DOHH2 (cell line): ENCODE data around the gene SCGB3A1.

ENCODE experiments used
- H3F3A ChIP-seq: fragments of 200-600 bp; sonication (generic), shearing (Covaris generic); 2 replicates; pipeline ENCODE4 v1.6.0; 2016; ENCODE audit warnings: antibody characterized with exemption, mild to moderate bottlenecking; ENCODE audit not compliant: control insufficient read depth, insufficient read depth
- H3K27ac ChIP-seq: fragments of 200-600 bp; sonication (generic); 2 replicates; pipeline ENCODE4 v1.5.1; 2014; ENCODE audit warnings: low read depth, mild to moderate bottlenecking, low read length, moderate library complexity
- H3K27me3 ChIP-seq: fragments of 200-600 bp; sonication (generic); 2 replicates; pipeline ENCODE4 v1.6.1; 2014; ENCODE audit warnings: mild to moderate bottlenecking, low read length, mixed read lengths; ENCODE audit not compliant: control insufficient read depth
- H3K36me3 ChIP-seq: fragments of 200-600 bp; sonication (generic); 2 replicates; pipeline ENCODE4 v1.6.1; 2014; ENCODE audit warnings: mild to moderate bottlenecking, low read length, moderate library complexity, mixed read lengths; ENCODE audit not compliant: control insufficient read depth
- H3K4me1 ChIP-seq: fragments of 200-600 bp; sonication (generic); 2 replicates; pipeline ENCODE4 v1.6.1; 2014; ENCODE audit warnings: mild to moderate bottlenecking, low read length, mixed read lengths; ENCODE audit not compliant: control insufficient read depth
- H3K4me2 ChIP-seq: fragments of 200-600 bp; sonication (generic); 2 replicates; pipeline ENCODE4 v1.6.0; 2014; ENCODE audit warnings: mild to moderate bottlenecking, low read length, moderate library complexity
- H3K4me3 ChIP-seq: fragments of 200-600 bp; sonication (generic); 2 replicates; pipeline ENCODE4 v1.5.1; 2014; ENCODE audit warnings: mild to moderate bottlenecking, low read length, mixed read lengths
- H3K79me2 ChIP-seq: fragments of 200-600 bp; sonication (generic); 2 replicates; pipeline ENCODE4 v1.6.1; 2014; ENCODE audit warnings: mild to moderate bottlenecking, low read length, mixed read lengths; ENCODE audit not compliant: control insufficient read depth
- H3K9me2 ChIP-seq: fragments of 200-600 bp; sonication (generic); replicated peaks from 2 replicates; pipeline ENCODE4 v1.6.1; 2014; ENCODE audit warnings: mild to moderate bottlenecking, low read length, mixed read lengths; ENCODE audit not compliant: control insufficient read depth
- H3K9me3 ChIP-seq: fragments of 200-600 bp; sonication (generic); 2 replicates; pipeline ENCODE4 v1.6.1; 2014; ENCODE audit warnings: antibody characterized with exemption, low read length, mixed read lengths; ENCODE audit not compliant: control insufficient read depth, insufficient read depth
- H4K20me1 ChIP-seq: fragments of 200-600 bp; sonication (generic); 2 replicates; pipeline ENCODE4 v1.6.0; 2014; ENCODE audit warnings: low read depth, mild to moderate bottlenecking, antibody characterized with exemption, low read length, moderate library complexity; ENCODE audit not compliant: control insufficient read depth, insufficient read depth
- CTCF ChIP-seq: fragments of 200-600 bp; sonication (generic); IDR thresholded peaks from one replicate; pipeline ENCODE4 v1.5.1; 2014; ENCODE audit warnings: antibody characterized with exemption, mild to moderate bottlenecking, low read depth, low read length; ENCODE audit not compliant: poor library complexity, severe bottlenecking
- EZH2phosphoT487 ChIP-seq: fragments of 200-600 bp; sonication (generic); IDR thresholded peaks from 2 replicates; pipeline ENCODE4 v1.6.1; 2017; ENCODE audit warnings: borderline replicate concordance, mild to moderate bottlenecking, antibody characterized with exemption, low read length, moderate library complexity, mixed read lengths

Gene SCGB3A1

GRCh38 chr5:180628827-180629750, 37.8 kb upstream of the SCGB3A1 start:
- Histone ChIP-seq H3K36me3 (no peaks in the 10 kb centered on the region), H3K9me3 (no peaks in the 10 kb centered on the region), H3K4me3 (no peak overlapping the region), H3K9me2 (no peaks in the 10 kb centered on the region), H3K27me3 (no peaks in the 10 kb centered on the region), H3K4me2 (no peak overlapping the region), H3K4me1 (no peaks in the 10 kb centered on the region), H4K20me1 (no peaks in the 10 kb centered on the region), H3K79me2 (no peaks in the 10 kb centered on the region), H3F3A (no peaks in the 10 kb centered on the region), H3K27ac (no peak overlapping the region)
- TF ChIP-seq CTCF (no peak), EZH2phosphoT487 (no peak)

GRCh38 chr5:180628211-180628610, 36.9 kb upstream of the SCGB3A1 start:
- no peaks in the 10 kb centered on the region for H4K20me1 ChIP-seq
- H3K9me3 ChIP-seq: no peaks in the 10 kb centered on the region
- no peak overlapping the region for H3K27ac ChIP-seq
- no peak overlapping the region for H3K4me3 ChIP-seq
- H3K36me3 ChIP-seq: no peaks in the 10 kb centered on the region
- H3K4me2 ChIP-seq: no peak overlapping the region
- no peaks in the 10 kb centered on the region for H3K9me2 ChIP-seq
- H3F3A ChIP-seq: no peaks in the 10 kb centered on the region
- no peaks in the 10 kb centered on the region for H3K79me2 ChIP-seq
- TF ChIP-seq EZH2phosphoT487 (no peak), CTCF (no peak)
- H3K4me1 ChIP-seq: peaks cover 6% of the 10 kb centered on the region
- no peaks in the 10 kb centered on the region for H3K27me3 ChIP-seq

GRCh38 chr5:180627386-180628120, 36.3 kb upstream of the SCGB3A1 start:
- TF ChIP-seq CTCF (no peak), EZH2phosphoT487 (no peak)
- H3K27me3 ChIP-seq: no peaks in the 10 kb centered on the region

More at GRCh38 chr5:180627386-180628120, 36.3 kb upstream of the SCGB3A1 start:
- Histone ChIP-seq H3F3A (no peaks in the 10 kb centered on the region), H3K36me3 (no peaks in the 10 kb centered on the region), H3K9me3 (no peaks in the 10 kb centered on the region), H3K4me1 (peaks cover 9% of the 10 kb centered on the region), H3K4me2 (no peak overlapping the region), H3K79me2 (no peaks in the 10 kb centered on the region), H4K20me1 (no peaks in the 10 kb centered on the region), H3K4me3 (no peak overlapping the region), H3K27ac (no peak overlapping the region), H3K9me2 (no peaks in the 10 kb centered on the region)
